ENCODE results near the gene IQCH.
A peak's percentile ranks its signal among the peaks of the same experiment; 100 is the strongest.
"Not testable (repeated sequence)": the region's sequence is repeated elsewhere in the genome, so short reads cannot be mapped to it uniquely, and the experiment has no call there.

The IQCH gene

DNA sequence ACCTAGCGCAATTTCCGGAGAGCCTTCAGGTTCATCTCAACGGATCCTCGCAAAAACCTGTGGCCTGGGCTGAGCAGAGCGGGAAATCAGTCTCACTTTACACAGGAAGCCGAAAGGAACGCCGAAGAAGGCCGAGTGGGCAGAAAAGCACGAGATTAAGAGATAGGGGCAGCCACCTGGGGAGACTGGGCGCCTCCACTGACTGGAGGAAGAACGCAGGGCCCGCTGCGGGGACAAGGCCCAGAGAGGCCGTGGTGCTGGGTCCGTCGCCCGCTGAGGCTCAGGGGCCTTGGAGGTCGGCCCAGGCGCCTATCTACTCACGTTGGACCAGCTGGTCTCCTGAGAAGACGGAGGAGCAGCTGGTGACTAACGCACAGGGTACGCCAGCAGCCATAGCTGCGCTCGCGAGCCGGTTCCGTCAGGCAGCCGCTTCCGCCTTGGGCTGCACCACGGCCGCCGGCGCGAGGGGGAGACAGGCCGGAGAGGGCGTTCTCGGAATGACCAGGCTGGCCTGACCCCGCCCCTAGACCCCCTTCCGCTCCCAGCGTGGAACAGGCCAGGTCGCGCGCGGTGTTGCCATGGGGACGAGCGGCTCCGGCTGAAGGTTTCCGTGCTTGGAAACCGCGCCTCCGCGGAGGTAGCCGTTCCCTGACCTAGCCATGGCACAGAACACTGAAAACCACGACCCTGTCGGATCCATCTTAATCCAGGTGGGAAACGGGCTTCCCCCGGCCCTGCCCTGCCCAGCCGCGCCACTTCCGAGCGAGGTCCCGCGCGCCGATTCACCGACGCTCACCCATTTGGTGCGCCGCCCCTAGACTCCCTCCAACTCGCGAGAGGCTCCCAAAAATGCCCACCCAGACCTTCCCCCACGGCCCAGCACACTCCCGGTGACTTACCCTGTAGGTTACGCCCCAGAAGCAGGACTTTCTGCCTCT, at the start of gene IQCH, which contains the start of gene AAGAB:
IQCH (plus strand) TSS at position 549 of the 938 bp plus-strand sequence; CDS start at position 660, 111 bp downstream.
AAGAB (minus strand) TSS at position 424 of the 938 bp plus-strand sequence; CDS start at position 394, 30 bp downstream.
- DNase-seq = peak; percentile 98

- DNase-seq = no peak
These were observed 46.9 kb upstream of the IQCH start for GRCh38 chr15:67207555-67208207.

DNA sequence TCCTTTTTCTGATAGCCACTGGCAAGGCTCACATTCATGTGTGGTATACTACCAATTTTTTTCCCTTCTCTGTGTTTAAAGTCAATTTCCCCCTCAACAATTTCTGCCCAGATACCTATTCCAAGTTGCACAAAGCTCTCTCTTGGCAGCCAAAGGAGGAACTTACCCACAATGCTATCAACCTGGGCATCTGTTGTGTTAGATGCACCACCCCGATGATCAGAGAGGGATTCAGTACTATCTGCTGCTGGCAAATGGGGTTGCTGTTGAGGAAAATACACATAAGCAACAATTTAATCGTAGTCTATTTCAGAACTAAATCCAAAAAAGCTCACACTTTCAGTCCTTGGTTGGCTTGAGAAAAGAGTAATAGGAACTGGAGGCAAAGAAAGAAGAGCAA, 46.2 kb upstream of the IQCH start:
- DNase-seq = no peak

DNA sequence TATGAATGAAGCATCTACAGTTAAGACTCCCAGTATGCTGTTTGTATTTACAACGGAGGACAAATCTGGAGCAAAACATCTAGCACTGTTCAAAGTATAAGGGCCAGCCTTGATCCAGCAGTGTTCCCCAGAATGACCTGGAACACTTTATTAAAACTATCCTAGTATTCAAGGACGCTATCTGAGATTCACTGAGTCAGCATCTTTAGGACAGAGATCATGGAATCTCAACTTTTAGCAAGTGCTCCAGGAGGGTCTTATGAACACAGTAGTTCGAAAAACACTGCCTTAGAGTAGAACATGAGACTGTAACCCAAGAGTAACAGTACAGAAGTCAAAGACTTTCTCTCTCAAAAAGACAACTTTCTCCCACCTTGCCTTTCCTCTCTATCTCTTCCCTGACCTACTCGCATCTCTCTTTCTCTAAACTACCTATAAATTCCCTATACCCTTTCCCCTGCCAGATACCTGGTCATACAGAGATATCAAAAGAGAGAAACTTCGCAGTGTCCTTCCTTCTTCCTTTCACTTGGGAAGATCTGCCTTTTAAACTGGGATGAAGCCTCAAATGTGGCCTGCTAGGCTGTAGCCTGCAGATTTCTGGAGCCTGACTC, 43.9 kb upstream of the IQCH start:
- DNase-seq = no peak

- no peak for DNase-seq
These were observed 41.8 kb upstream of the IQCH start for GRCh38 chr15:67212684-67213367.

DNA sequence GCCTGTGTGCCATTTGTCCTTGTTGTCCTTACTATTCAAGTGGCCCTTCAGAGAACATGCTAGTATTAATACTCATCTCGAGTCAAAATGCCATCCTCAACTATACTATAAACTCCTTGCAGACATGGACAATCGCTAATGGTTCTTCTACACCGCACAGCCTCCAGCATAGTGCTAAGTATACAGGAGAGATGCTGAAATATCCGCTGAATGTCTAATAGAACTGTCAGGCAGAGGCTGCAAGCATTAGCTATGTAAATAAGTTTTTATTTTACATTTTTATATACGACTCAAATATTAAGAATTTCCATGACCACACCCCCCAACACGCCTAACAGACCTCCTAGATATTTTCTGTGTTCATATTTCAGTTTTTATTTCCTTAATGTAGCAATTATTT, 39.5 kb upstream of the IQCH start:
- no peak for DNase-seq

DNA sequence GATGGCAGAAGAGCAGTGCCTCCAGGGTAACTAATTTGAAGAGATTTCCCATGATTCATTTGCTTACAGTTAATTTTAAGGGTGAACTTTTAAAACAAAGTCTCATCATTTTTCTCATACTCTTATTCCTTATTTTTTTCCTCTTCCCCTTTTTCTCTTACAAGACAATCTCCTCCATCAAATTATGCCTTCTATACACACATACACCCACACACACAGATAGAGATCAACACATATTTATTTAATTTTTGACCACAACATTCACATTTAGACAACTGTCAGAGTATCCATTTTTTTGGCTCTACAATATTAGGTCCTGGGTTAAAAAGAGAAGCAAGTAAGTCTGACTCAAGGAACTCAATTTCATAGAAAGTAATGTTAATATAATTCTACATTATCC, 37.7 kb upstream of the IQCH start:
- DNase-seq = no peak

DNA sequence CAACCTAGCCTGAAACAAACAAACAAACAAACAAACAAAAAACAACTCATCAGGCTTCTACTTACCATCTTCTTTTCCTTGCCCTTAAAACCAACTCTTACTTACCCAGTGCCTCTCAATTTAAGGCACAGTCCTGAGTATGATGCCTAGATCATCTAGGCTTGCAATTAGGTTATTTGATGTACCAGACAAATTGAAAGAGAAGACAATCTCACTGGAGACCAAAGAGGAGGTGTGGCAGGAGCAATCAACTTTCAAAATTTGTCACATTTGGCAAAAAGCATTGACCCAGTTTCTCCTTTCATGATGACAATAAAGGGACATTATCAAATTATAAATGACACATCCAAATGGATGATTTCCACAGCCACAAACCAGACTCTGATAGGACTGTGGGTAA, 36.2 kb upstream of the IQCH start:
- no peak for DNase-seq

GRCh38 chr15:67219288-67219687, 35.3 kb upstream of the IQCH start:
- DNase-seq = no peak

DNA sequence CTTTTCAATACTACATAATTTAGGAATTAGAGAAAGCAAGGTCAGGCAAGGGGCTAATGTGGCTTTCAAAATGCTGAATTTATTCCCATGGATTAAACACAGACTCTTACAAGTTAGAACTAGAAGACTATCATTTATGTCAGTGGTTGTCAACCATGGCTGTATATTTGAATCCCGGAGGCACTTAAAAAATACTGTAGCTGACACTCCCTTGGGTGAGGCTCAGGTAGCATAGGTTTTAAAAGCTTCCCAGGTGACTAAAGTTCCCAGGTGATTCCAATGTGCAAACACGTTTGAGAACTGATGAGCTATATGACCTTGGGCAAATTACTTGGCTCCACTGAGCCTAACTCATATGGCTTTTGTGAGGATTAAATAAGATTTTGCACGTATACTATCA, 29.7 kb upstream of the IQCH start:
- no peak for DNase-seq

GRCh38 chr15:67225336-67225735, 29.2 kb upstream of the IQCH start:
- peak; percentile 79 for DNase-seq

DNA sequence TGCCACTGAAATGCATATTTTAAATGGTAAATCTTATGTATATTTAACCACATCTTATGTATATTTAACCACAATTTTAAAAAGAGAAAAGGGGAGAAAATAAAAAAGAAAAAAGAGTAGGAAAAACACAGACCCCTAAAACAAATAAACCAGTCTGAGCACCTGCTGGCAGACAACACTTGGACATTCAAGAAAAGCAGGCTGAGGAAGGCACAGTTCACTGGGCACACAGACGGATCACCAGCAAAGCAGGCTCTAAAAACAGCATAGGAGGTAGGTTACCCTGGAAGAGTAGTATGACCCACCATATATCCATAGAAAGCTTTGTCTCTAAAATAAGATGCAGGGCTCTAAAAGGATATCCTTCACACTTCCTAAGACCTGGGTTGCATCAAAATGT, 27.2 kb upstream of the IQCH start:
- no peak for DNase-seq

DNA sequence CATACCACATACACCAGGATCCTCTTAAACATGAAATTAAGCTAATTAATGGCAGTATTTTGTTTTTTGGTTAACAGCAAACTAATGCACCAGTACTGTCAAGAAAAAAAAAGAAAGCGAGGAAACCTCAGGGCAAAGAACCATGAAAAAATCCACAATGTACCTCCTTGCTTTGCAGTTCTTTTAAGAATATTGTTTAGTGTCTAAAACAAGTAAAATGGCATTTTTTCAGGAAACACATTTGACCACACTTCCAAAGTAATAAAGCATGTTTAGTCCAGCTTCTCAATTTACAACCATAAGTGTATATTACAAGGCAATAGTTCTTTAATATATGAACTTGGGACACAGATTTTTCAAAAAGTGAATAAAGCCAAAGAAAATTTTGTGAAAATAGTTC, 26.7 kb upstream of the IQCH start:
- no peak for DNase-seq

DNA sequence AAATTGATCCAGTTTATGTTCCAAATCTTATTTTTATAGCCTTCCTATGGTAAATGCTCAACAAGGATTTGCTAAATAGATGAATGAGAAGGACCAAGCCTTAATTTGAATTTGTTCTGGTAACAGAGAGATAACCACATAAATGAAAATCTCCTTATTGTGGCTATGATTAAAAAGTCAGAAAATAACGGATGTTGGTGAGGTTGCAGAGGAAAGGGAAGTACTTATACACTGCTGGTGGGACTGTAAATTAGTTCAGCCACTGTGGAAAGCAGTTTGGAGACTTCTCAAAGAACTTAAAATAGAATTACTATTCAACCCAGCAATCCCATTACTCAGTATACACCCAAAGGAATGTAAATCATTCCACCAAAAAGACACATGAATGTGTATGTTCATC, 26.3 kb upstream of the IQCH start:
- DNase-seq = no peak

- DNase-seq = no peak
These were observed 24.1 kb upstream of the IQCH start for GRCh38 chr15:67230504-67230903.

DNA sequence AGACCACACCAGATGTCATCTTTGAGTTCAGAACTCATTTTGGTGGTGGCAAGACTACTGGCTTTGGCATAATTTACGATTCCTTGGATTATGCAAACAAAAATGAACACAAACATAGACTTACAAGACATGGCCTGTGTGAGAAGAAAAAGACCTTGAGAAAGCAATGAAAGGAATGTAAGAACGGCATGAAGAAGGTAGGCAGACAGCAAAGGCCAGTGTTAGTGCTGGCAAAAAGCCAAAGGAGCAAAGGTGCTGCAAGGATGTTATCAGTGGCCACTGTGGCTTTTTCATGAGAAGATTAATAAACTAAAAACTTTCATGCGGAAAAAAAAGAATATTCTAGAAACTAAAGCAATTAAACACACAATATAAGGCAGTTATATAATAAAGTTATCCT, 22.0 kb upstream of the IQCH start:
- no peak for DNase-seq

- no peak for DNase-seq
These were observed 14.1 kb upstream of the IQCH start for GRCh38 chr15:67240235-67241131.

DNA sequence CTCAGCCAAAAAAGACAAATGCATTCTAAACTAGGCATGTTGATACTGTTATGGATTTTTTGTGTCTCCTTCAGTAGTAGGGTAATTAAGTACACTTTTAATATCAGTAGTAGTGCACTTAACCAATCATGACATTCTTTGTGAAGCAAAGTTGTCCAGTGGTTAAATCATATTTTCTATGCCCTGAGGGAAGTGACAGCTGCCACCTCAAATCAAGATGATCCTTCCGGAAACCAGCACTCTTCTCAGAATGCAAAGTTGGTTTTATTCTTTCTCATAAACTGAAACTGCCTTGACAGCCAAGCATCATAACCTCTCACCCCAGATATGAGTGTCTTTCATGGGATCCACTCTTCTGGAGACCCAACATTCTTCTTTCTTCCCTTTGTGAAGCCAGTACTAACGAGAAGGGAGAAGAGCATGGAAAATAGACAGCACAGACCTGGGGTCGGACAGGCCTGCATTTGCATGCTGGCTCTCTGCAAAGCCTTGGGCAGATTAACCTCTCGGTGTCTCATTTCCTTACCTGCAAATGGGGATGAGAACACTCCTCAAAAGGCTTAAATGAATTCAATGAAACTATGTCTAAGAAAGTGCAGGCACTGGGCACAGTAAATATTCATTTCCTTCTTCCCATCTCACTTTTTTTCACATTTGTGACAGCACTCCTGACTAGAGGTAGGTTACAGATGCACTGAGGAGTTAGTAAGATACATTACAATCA, 13.3 kb upstream of the IQCH start:
- DNase-seq = no peak

GRCh38 chr15:67242708-67243111, 11.9 kb upstream of the IQCH start:
- peak; percentile 27 for DNase-seq

- DNase-seq = peak; percentile 65
These were observed 9.6 kb upstream of the IQCH start for GRCh38 chr15:67244971-67245478.

DNA sequence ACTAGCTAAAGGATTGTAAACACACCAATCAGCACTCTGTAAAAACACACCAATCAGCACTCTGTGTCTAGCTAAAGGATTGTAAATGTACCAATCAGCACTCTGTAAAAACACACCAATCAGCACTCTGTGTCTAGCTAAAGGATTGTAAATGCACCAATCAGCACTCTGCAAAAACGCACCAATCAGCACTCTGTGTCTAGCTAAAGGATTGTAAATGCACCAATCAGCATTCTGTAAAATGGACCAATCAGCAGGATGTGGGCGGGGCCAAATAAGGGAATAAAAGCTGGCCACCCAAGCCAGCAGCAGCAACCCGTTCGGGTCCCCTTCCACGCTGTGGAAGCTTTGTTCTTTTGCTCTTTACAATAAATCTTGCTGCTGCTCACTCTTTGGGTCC, 8.0 kb upstream of the IQCH start:
- not testable (repeated sequence) for DNase-seq

All from fibroblast of skin of right quadriceps (primary cell).